GM12864 (cell line): ENCODE results near the gene SLMAP.

Experiments used
- DNase-seq: peaks from one replicate; pipeline ENCODE4 v3.0.0-alpha.2; 2011; ENCODE audit warnings: low read depth
- H3K4me3 ChIP-seq: 2 replicates; pipeline ENCODE4 v1.5.1; 2011; ENCODE audit warnings: mild to moderate bottlenecking, low read depth, low read length, control low read depth
- TF ChIP-seq, protein P1 (sequence below): IDR thresholded peaks from 2 replicates; pipeline ENCODE4 v1.5.1; 2011; ENCODE audit warnings: low read depth, mild to moderate bottlenecking, moderate library complexity, low read length, control low read depth, inconsistent platforms; ENCODE audit errors: missing control alignments

The SLMAP gene

DNA sequence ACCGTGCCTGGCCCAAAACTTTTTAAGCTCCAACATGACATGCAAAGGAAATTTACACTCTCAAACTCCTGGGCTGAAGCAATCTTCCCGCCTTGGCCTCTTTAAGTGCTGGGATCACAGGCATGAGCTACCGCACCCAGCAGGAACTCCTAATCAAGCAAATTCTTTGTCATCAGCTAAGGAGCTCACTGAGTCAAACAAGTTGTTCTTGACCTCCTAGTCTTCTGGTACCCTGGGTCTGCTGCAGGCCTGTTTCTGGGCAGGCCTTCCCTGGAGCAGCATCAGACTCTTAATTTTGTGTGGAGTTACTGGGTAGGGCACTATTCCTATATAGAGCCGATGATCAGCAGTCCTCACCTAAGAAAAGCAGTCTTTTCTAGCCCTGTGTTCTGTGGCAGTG, 183.7 kb downstream of the SLMAP start:
- TF ChIP-seq, protein P1, sequence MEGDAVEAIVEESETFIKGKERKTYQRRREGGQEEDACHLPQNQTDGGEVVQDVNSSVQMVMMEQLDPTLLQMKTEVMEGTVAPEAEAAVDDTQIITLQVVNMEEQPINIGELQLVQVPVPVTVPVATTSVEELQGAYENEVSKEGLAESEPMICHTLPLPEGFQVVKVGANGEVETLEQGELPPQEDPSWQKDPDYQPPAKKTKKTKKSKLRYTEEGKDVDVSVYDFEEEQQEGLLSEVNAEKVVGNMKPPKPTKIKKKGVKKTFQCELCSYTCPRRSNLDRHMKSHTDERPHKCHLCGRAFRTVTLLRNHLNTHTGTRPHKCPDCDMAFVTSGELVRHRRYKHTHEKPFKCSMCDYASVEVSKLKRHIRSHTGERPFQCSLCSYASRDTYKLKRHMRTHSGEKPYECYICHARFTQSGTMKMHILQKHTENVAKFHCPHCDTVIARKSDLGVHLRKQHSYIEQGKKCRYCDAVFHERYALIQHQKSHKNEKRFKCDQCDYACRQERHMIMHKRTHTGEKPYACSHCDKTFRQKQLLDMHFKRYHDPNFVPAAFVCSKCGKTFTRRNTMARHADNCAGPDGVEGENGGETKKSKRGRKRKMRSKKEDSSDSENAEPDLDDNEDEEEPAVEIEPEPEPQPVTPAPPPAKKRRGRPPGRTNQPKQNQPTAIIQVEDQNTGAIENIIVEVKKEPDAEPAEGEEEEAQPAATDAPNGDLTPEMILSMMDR: no peak
- no peak for DNase-seq
- H3K4me3 ChIP-seq: no peak overlapping the region

DNA sequence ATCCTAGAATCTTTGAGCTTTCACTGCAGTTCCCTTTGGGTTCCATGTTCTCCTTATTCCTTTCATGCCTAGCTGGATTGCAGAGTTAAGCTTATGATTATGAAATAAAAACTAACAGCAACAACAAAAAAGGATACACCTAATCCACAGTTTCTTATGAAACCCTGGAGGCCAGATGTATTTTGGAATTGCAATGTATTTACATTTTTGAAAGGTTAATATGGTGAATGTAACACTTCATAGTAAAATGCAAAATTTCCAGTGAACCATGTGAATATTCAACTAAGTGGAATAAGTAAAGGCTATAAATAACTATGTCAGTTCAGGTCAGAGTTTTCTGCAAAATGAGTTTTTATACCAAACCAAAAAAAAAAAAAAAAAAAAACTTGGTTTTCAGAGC, 186.3 kb downstream of the SLMAP start:
- TF ChIP-seq, protein P1: no peak
- no peak overlapping the region for H3K4me3 ChIP-seq
- no peak for DNase-seq

DNA sequence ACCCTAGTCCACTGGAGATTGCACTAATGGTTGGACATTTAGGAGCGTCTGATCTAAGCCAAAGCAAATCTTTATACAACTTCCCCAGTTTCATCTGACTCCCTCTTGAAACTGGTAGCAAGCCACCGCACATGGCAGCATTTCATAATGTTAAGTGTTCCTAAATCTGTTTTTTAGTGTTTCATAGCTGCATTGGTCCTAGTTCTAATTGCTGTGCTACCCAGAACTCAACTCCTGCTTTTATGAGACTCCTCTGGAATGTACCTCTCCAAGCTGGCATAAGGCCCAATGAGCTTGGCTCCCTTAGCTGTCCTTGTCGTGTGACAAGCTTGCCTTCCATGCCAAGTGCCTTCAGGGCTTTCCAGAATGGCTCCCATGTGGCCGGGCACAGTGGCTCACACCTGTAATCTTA, 186.8 kb downstream of the SLMAP start:
- TF ChIP-seq, protein P1: no peak
- H3K4me3 ChIP-seq: no peak overlapping the region
- no peak for DNase-seq

DNA sequence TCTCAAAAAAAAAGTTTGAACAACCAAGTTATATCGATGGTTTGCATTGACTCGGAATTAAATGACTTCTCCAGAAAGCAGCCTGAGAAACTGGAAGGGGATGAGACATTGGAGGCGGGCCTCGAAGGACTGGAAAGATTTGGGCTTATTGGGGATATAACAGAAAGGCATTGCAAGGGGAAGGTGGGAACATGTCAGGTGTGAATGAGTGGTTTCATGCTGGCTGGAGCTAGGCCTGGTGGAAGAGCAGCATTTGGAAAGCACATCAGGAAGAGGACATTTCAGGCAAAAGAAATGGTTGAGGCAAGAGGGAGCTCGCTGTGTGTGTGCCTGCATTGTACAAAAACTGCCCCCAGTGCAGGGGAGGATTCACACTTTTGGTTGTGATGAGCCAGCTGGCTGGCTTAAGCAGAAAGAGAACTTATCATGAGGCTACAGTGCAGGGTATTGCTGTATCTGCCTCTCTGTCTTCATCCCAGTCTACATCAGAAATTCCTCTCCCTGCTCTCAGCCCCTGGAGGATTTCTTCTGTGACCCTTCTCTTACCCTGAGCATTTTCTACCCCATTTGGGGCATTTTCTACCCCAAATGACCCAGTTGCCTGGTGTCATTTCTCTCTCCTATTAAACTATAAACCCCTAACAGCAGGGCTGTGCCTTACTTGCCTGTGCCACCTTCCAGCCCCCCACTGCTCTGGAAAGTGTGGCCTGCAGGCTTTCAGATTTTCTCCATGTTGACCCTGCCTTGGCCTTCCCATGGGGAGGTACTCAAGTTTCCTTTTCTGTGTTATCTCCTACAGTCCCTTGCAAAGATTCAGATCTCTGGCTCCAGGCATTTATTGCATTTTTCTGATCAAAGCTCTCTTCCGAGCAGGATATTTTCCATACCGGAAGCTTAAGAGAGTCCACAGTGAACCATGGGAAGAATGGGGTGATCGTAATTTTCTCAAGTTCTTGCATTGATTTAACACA, 187.7 kb downstream of the SLMAP start:
- no peak for DNase-seq
- TF ChIP-seq, protein P1: no peak
- H3K4me3 ChIP-seq: no peak overlapping the region

DNA sequence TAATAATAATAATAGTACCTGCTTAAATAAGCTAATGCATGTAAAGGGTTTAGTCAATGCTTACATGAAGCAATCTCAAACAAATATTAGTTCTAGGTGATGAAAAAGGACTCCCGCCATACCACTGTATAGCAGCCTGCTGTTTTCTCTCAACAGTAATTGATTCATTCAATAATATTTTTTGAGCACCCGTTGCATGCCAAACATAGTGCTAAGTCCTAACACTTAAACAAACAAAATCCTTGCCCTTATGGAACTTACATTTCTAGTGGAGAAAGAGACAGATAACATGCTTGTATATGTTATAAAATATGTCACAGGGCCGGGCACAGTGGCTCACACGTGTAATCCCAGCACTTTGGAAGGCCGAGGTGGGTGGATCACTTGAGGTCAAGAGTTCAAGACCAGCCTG, 190.9 kb downstream of the SLMAP start:
- TF ChIP-seq, protein P1: no peak
- DNase-seq: no peak
- H3K4me3 ChIP-seq: no peak overlapping the region

DNA sequence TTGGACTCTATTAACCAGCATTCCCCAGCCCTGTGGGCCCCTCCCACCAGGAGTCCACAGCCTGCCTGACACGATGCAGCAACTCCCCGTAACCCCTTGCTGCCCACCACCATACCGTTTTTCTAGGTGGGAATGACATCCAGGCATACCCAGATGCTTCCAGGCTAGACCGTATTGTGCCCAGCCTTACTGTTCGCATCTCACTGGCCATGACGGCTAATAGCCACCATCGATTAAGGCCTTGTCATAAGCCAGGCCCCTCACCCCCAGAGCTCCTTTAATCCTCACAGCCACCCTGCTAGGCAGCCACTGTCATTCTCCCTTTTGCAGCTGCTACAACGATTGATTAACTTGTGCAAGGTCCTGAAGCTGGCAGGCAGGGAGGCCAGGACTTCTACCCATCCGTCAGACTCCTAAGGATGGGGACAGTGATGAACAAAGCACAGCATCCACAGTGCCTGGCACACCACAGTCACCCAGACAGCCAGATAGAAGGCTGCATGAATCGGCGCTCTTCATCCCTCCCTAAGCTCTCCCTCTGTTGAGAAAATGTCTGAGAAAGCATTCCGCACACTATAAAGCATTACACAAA, 192.1 kb downstream of the SLMAP start:
- H3K4me3 ChIP-seq: no peak overlapping the region
- TF ChIP-seq, protein P1: no peak
- DNase-seq: no peak

DNA sequence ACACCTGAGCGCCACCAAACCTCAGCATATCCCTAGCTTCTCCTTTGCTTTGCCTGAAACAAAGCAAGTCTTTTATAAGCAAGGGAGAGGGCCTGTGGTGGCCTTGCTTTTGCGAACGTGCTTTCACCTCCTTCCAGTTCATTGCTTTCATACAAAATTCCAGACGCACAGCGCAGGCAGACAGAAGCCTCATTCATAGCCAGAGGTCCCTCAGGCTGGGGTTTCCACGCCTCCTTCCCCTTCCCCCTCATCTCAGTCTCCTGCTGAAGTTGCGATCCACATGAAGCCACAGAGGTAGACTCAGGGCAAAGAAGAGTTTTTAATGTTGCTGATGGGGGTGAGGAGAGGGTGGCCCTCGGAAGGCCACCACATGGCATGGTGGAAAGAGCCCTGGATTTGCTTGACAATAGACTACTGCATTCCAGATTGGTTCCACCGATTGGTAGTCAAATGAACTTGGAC, 192.7 kb downstream of the SLMAP start:
- TF ChIP-seq, protein P1: no peak
- no peak overlapping the region for H3K4me3 ChIP-seq
- DNase-seq: no peak
